ENCODE data around the gene CPA4.
"Not testable (repeated sequence)": the region's sequence is repeated elsewhere in the genome, so short reads cannot be mapped to it uniquely, and the experiment has no call there.

Gene CPA4

DNA sequence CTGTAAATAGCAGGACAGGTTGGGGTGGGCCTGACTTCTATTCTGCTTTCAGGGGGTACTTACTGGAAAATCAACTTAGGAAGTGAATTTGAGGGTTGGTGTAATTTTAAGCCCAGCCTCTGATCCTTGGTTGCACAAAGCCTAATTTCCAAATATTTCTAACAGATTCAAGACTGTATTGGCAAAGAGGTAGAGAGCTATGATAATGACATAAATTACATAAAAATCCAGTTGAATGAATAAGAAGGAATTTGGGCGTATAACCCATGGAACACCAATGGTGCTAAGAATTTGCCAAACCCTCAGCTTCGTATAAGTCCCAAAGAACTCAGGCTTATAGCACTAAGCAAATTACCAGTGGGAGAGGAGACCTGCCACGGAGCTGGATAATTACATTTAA, 11.9 kb downstream of the CPA4 start:
- H3K27me3 ChIP-seq (ENCODE audit: control insufficient read depth in 1 of 2, insufficient read depth in 2 of 2, low read length in 2 of 2): no peaks in the 10 kb centered on the region
- no peak overlapping the region for H3K4me3 ChIP-seq (ENCODE audit: low read depth in 1 of 2, low read length in 2 of 2)
- H3K4me1 ChIP-seq (ENCODE audit: insufficient read depth, low read length): no peaks in the 10 kb centered on the region
- H3K27ac ChIP-seq (ENCODE audit: low read depth, low read length): no peak overlapping the region
- H3K9me3 ChIP-seq (ENCODE audit: low read length): no peaks in the 10 kb centered on the region
- H3K36me3 ChIP-seq (ENCODE audit: insufficient read depth, low read length): no peaks in the 10 kb centered on the region
- H3K9ac ChIP-seq (ENCODE audit: low read length): no peak overlapping the region

DNA sequence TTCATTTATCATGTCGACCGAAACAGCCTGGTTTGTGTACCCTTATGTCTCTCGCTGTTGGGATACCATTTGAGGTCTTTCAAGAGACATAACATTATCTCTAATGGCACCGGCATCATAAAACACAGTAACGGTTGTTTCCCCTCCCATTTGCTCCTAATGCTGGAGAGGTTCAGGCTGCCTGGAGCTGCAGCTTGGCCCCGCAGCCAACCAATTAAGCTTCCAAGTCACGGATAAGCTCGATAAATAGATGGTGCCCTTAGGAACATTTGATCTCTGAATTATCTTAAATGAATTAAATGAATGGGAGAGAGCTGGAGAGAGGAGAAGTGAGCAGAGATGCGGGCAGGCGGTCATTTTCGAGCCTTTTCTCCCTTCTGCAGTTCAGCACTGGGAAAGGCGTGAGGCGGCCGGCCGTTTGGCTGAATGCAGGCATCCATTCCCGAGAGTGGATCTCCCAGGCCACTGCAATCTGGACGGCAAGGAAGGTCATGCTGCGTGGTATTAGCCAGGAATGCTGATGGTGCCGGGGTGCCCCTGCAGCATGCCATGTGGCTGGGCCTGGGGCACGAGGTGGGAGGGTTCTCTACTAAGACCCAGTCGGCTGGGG, 12.6 kb downstream of the CPA4 start:
- Histone ChIP-seq H3K4me1 (ENCODE audit: insufficient read depth, low read length) (no peaks in the 10 kb centered on the region), H3K27me3 (ENCODE audit: control insufficient read depth in 1 of 2, insufficient read depth in 2 of 2, low read length in 2 of 2) (no peaks in the 10 kb centered on the region), H3K4me3 (ENCODE audit: low read depth in 1 of 2, low read length in 2 of 2) (no peak overlapping the region), H3K36me3 (ENCODE audit: insufficient read depth, low read length) (no peaks in the 10 kb centered on the region), H3K27ac (ENCODE audit: low read depth, low read length) (no peak overlapping the region), H3K9ac (ENCODE audit: low read length) (no peak overlapping the region), H3K9me3 (ENCODE audit: low read length) (no peaks in the 10 kb centered on the region)

DNA sequence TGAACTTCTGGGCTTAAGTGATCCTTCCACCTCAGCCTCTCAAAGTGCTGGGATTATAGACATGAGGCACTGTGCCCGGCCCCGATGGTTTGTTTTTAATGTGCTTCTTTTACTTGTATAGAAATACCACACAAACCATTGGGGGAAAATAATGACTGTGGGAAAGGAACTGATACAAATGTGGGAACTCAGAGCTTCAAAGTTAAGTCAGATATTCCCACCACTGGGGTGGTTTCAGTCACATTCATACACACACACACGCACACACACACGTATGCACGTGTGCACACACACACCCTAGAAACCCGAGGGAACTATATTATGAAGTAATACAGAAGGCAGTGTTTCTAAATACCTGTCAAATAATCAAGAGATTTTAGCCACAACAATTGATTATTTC, 17.0 kb downstream of the CPA4 start:
- no peaks in the 10 kb centered on the region for H3K27me3 ChIP-seq (ENCODE audit: control insufficient read depth in 1 of 2, insufficient read depth in 2 of 2, low read length in 2 of 2)
- H3K4me3 ChIP-seq (ENCODE audit: low read depth in 1 of 2, low read length in 2 of 2): no peak overlapping the region
- H3K4me1 ChIP-seq (ENCODE audit: insufficient read depth, low read length): no peaks in the 10 kb centered on the region
- H3K9ac ChIP-seq (ENCODE audit: low read length): no peak overlapping the region
- H3K36me3 ChIP-seq (ENCODE audit: insufficient read depth, low read length): no peaks in the 10 kb centered on the region
- H3K27ac ChIP-seq (ENCODE audit: low read depth, low read length): no peak overlapping the region
- no peaks in the 10 kb centered on the region for H3K9me3 ChIP-seq (ENCODE audit: low read length)

DNA sequence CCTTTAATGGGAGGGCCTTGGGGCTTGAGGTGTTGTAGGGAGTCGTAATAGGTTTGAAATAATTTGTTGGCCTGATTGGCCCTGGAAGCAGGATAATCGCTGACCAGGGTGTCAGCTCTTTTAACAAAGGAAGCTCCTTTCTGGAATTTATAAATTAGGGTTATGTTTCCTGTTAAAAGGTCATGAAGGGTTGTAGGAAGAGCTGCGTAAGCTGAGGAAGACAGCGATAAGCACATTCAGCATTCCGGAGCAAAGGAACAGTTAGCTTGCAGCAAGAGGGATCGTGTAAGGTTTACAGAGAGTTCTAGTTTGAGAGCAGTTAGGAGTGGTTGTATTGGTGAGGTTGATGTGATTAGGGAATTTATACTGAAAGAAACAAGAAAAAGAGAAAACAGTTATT, 21.3 kb downstream of the CPA4 start:
- no peaks in the 10 kb centered on the region for H3K4me1 ChIP-seq (ENCODE audit: insufficient read depth, low read length)
- H3K9ac ChIP-seq (ENCODE audit: low read length): no peak overlapping the region
- H3K4me3 ChIP-seq (ENCODE audit: low read depth in 1 of 2, low read length in 2 of 2): no peak overlapping the region
- H3K27me3 ChIP-seq (ENCODE audit: control insufficient read depth in 1 of 2, insufficient read depth in 2 of 2, low read length in 2 of 2): no peaks in the 10 kb centered on the region
- no peak overlapping the region for H3K27ac ChIP-seq (ENCODE audit: low read depth, low read length)
- no peaks in the 10 kb centered on the region for H3K9me3 ChIP-seq (ENCODE audit: low read length)
- H3K36me3 ChIP-seq (ENCODE audit: insufficient read depth, low read length): no peaks in the 10 kb centered on the region

DNA sequence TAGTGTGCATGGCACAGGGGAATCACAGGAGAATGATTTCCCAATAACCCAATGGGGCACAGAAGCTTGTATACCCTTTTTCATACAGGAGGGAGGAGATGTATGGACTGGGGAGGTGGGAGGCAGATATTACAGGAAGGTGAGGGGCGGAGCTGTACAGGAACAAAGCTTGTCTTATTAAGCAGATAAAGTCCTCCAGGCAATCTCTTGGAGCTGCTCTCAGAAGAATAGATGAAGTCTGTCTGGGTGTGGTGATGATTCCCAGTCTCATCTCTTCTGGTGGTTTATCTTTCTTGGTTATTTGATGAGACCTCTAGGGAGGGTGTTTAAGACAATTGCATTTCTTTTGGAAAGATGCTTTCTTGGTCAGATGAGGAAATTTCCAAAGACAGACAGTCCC, 26.6 kb downstream of the CPA4 start:
- Histone ChIP-seq H3K4me1 (ENCODE audit: insufficient read depth, low read length) (peaks cover 4% of the 10 kb centered on the region), H3K27ac (ENCODE audit: low read depth, low read length) (no peak overlapping the region), H3K9me3 (ENCODE audit: low read length) (no peaks in the 10 kb centered on the region), H3K36me3 (ENCODE audit: insufficient read depth, low read length) (no peaks in the 10 kb centered on the region), H3K27me3 (ENCODE audit: control insufficient read depth in 1 of 2, insufficient read depth in 2 of 2, low read length in 2 of 2) (no peaks in the 10 kb centered on the region), H3K9ac (ENCODE audit: low read length) (no peak overlapping the region), H3K4me3 (ENCODE audit: low read depth in 1 of 2, low read length in 2 of 2) (no peak overlapping the region)

DNA sequence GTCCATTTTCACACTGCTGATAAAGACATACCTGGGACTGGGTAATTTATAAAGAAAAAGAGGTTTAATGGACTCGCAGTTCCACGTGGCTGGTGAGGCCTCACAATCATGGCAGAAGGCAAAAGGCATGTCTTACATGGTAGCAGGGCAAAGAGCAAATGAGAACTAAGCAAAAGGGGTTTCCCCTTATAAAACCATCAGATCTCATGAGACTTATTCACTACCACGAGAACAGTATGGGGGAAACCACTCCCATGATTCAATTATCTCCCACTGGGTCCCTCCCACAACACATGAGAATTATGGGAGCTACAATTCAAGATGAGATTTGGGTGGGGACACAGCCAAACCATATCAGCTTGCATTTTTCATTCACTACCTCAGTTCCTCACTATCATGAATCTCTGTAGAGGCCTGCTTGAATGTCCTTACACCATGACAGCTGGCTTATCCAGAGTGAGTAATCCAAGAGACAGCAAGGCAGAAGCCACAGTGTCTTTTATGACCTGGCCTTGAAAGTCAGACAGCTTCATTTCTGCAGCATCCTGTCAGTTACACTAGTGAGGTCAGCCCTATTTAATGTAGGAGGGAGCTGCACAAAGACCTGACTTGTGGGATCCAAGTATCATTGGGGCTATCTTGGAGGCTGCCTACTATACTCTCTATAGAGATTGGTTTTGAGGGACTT, 28.7 kb downstream of the CPA4 start:
- H3K4me3 ChIP-seq (ENCODE audit: low read depth in 1 of 2, low read length in 2 of 2); H3K9ac ChIP-seq (ENCODE audit: low read length); H3K27me3 ChIP-seq (ENCODE audit: control insufficient read depth in 1 of 2, insufficient read depth in 2 of 2, low read length in 2 of 2); H3K9me3 ChIP-seq (ENCODE audit: low read length); H3K36me3 ChIP-seq (ENCODE audit: insufficient read depth, low read length); H3K4me1 ChIP-seq (ENCODE audit: insufficient read depth, low read length); H3K27ac ChIP-seq (ENCODE audit: low read depth, low read length): not testable (repeated sequence)

DNA sequence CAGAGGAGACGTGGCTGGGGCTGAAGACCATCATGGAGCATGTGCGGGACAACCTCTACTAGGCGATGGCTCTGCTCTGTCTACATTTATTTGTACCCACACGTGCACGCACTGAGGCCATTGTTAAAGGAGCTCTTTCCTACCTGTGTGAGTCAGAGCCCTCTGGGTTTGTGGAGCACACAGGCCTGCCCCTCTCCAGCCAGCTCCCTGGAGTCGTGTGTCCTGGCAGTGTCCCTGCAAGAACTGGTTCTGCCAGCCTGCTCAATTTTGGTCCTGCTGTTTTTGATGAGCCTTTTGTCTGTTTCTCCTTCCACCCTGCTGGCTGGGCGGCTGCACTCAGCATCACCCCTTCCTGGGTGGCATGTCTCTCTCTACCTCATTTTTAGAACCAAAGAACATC, 29.7 kb downstream of the CPA4 start:
- H3K4me1 ChIP-seq (ENCODE audit: insufficient read depth, low read length): peaks cover 4% of the 10 kb centered on the region

DNA sequence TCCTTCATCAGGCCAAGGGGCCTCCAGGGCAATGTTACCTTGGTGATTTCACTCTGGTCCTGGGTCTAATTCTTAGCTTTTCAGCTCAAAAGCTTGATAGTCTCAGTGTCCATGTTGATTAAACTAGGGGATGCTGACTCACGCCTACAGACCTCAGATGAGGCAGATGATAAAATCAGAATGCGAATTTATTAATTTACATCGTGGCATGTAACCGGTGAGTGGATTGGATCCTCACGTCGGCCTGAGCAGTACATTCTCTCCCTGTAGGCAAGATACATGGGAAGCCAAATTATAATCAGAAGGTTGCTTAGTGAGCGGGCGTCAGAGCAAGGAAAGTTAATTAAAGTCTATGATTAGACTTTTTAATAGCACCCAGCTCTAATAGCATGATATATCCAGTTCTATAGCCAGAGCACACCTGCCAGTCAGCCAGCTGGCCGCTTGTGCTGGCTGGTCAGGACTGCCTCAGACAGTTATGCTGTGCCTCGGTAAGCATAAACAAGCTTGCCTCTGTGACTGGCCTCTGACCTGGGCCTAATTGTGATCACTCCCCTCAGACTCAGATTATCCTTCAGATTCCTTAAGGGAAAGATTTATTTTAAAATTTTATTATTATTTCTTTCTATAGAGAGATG, 31.5 kb downstream of the CPA4 start:
- no peaks in the 10 kb centered on the region for H3K27me3 ChIP-seq (ENCODE audit: control insufficient read depth in 1 of 2, insufficient read depth in 2 of 2, low read length in 2 of 2)
- H3K27ac ChIP-seq (ENCODE audit: low read depth, low read length): no peak overlapping the region
- H3K4me1 ChIP-seq (ENCODE audit: insufficient read depth, low read length): peaks cover 4% of the 10 kb centered on the region
- H3K9me3 ChIP-seq (ENCODE audit: low read length): no peaks in the 10 kb centered on the region
- H3K9ac ChIP-seq (ENCODE audit: low read length): no peak overlapping the region
- no peak overlapping the region for H3K4me3 ChIP-seq (ENCODE audit: low read depth in 1 of 2, low read length in 2 of 2)
- no peaks in the 10 kb centered on the region for H3K36me3 ChIP-seq (ENCODE audit: insufficient read depth, low read length)

More for the DNA sequence above, 29.7 kb downstream of the CPA4 start:
- Histone ChIP-seq H3K27ac (ENCODE audit: low read depth, low read length) (no peak overlapping the region), H3K9ac (ENCODE audit: low read length) (no peak overlapping the region), H3K9me3 (ENCODE audit: low read length) (no peaks in the 10 kb centered on the region), H3K36me3 (ENCODE audit: insufficient read depth, low read length) (no peaks in the 10 kb centered on the region), H3K27me3 (ENCODE audit: control insufficient read depth in 1 of 2, insufficient read depth in 2 of 2, low read length in 2 of 2) (no peaks in the 10 kb centered on the region), H3K4me3 (ENCODE audit: low read depth in 1 of 2, low read length in 2 of 2) (no peak overlapping the region)

DNA sequence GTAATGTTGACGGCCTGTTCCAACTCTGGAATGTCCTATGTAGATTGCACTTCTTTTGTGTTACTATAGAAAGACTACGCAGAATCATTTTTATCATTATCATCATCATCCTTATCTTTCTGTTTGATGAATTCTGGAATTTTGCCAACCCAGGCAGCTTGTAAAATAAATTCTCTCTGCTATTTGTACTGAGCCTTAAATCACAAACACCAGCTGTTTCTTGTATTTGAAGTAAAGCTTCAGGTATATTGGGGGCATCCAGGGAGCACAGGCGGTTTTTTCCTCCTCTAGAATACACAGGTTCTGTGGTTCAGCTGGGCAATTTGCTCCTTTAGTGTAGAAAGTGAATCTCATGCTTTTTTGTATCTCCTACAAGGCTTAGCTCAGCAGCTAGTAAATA, 36.7 kb downstream of the CPA4 start:
- Histone ChIP-seq H3K9me3 (ENCODE audit: low read length) (no peaks in the 10 kb centered on the region), H3K9ac (ENCODE audit: low read length) (no peak overlapping the region), H3K27ac (ENCODE audit: low read depth, low read length) (no peak overlapping the region), H3K4me1 (ENCODE audit: insufficient read depth, low read length) (peaks cover 9% of the 10 kb centered on the region), H3K27me3 (ENCODE audit: control insufficient read depth in 1 of 2, insufficient read depth in 2 of 2, low read length in 2 of 2) (no peaks in the 10 kb centered on the region), H3K36me3 (ENCODE audit: insufficient read depth, low read length) (no peaks in the 10 kb centered on the region), H3K4me3 (ENCODE audit: low read depth in 1 of 2, low read length in 2 of 2) (no peak overlapping the region)

DNA sequence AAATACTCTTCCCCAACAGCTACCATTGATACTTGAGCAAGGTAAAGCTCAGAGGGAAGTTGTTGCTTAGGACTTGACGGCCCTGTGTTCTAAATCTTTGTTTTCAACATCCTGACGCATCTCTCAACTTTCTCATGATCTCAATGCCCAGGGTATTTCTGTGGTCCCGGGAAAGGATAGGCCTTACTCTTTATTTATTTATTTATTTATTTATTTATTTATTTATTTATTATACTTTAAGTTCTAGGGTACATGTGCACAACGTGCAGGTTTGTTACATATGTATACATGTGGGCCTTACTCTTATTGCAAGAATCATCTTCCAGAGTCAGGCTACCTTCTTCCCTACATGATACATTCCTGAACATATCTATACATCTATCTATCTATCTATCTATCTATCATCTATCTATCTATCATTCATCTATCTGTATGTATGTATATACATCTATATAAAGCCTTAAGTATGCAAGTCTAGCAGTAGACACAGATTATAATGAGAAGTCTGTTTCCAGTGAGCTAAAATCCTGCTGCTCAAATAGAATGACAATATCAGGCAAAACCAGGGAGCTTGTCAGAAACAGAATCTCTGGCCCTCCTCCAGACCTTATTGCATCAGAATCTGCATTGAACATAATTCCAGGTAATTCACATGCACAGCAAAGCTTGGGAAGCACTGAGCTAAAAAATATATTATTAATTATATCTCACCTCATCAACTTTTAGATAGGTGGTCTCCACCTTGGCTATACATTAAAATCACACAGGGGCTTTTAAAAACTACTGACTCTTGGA, 39.5 kb downstream of the CPA4 start:
- Histone ChIP-seq H3K4me3 (ENCODE audit: low read depth in 1 of 2, low read length in 2 of 2) (no peak overlapping the region), H3K4me1 (ENCODE audit: insufficient read depth, low read length) (peaks cover 11% of the 10 kb centered on the region), H3K36me3 (ENCODE audit: insufficient read depth, low read length) (no peaks in the 10 kb centered on the region), H3K27me3 (ENCODE audit: control insufficient read depth in 1 of 2, insufficient read depth in 2 of 2, low read length in 2 of 2) (no peaks in the 10 kb centered on the region), H3K9ac (ENCODE audit: low read length) (no peak overlapping the region), H3K9me3 (ENCODE audit: low read length) (no peaks in the 10 kb centered on the region), H3K27ac (ENCODE audit: low read depth, low read length) (no peak overlapping the region)

DNA sequence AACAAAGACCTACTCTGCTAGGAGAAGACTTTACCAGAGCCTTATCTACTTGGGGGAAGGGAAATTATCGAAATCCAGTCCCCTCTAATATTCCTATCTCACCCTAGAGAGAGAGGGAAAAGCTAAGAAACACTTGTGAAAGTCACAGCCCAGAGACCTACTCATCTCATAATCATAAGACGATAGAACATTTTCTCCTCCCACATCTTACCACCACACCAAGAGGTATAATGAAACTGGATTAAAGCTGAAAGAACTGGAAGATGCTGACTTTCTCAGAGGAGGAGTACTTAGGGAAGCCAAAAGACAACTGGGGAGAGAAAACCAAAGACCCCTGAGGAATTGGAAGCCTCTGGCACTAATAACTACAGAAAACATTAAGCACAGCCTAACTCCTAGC, 40.9 kb downstream of the CPA4 start:
- Histone ChIP-seq H3K4me3 (ENCODE audit: low read depth in 1 of 2, low read length in 2 of 2) (no peak overlapping the region), H3K9me3 (ENCODE audit: low read length) (no peaks in the 10 kb centered on the region), H3K27me3 (ENCODE audit: control insufficient read depth in 1 of 2, insufficient read depth in 2 of 2, low read length in 2 of 2) (no peaks in the 10 kb centered on the region), H3K27ac (ENCODE audit: low read depth, low read length) (no peak overlapping the region), H3K9ac (ENCODE audit: low read length) (no peak overlapping the region), H3K4me1 (ENCODE audit: insufficient read depth, low read length) (peaks cover 11% of the 10 kb centered on the region), H3K36me3 (ENCODE audit: insufficient read depth, low read length) (no peaks in the 10 kb centered on the region)
